ENCODE data around the gene TNIP2. TPM values are rescaled to one million over a fixed set of nuclear protein-coding genes. Genes with fewer than 3 reads are reported as not detected.

The TNIP2 gene
- total and polyA plus RNA-seq, 2 donors (not counting 3 experiments of a cell fraction or from before 2014, with no cell fraction given): 37.7 to 52.1 TPM

GRCh38 chr4:2743518-2744445 lies 12.4 kb downstream of the TNIP2 start:
- BruUV-seq (replicated peaks): no TSS peak
- no peak for FAIRE-seq

More at GRCh38 chr4:2743518-2744445, 12.4 kb downstream of the TNIP2 start:
- Histone ChIP-seq H2AFZ (ENCODE audit: low read depth, low read length) (no peak overlapping the region), H3K4me2 (ENCODE audit: insufficient read depth, low read length) (no peak overlapping the region), H3K9me3 (replicated peaks; ENCODE audit: control insufficient read depth, insufficient read depth, low read length) (no peaks in the 10 kb centered on the region), H3K27me3 (ENCODE audit: control insufficient read depth in 2 of 2, insufficient read depth in 2 of 2, low read length in 2 of 2) (no peaks in the 10 kb centered on the region), H3K9ac (replicated peaks; ENCODE audit: extremely low read depth, insufficient read depth, low read length) (no peak overlapping the region), H3K4me1 (ENCODE audit: control insufficient read depth, extremely low read depth, insufficient read depth, low read length) (peaks cover 20% of the 10 kb centered on the region), H3K4me3 (replicated peaks in 1 of 3; ENCODE audit: insufficient read depth in 1 of 3, low read depth in 1 of 3, low read length in 3 of 3) (no peak overlapping the region), H3K79me2 (ENCODE audit: control insufficient read depth, insufficient read depth, low read length) (no peaks in the 10 kb centered on the region), H3K9me1 (replicated peaks; ENCODE audit: control insufficient read depth, extremely low read depth, insufficient read depth, low read length) (no peaks in the 10 kb centered on the region), H3K36me3 (ENCODE audit: control insufficient read depth in 2 of 2, extremely low read depth in 1 of 2, insufficient read depth in 2 of 2, low read length in 2 of 2) (peaks cover 7 to 46% of the 10 kb centered on the region in 2 experiments), H4K20me1 (replicated peaks; ENCODE audit: control insufficient read depth, extremely low read depth, insufficient read depth, low read length) (no peaks in the 10 kb centered on the region), H3K27ac (ENCODE audit: insufficient read depth, low read depth, low read length) (no peak overlapping the region)
- TF ChIP-seq EZH2 (IDR thresholded peaks at IDR 0.05; ENCODE audit: borderline replicate concordance, low read depth, low read length, severe bottlenecking) (no peak), FOS (IDR thresholded peaks at IDR 0.05; ENCODE audit: borderline replicate concordance, insufficient read depth, low read length) (no peak), POLR2A (IDR thresholded peaks at IDR 0.05; ENCODE audit: low read depth, low read length) (no peak), GATA2 (IDR thresholded peaks at IDR 0.05; ENCODE audit: insufficient read depth, insufficient read length, low read depth, low read length) (no peak), POLR2AphosphoS5 (IDR thresholded peaks at IDR 0.05; ENCODE audit: insufficient read depth, low read depth, low read length) (no peak), MYC (IDR thresholded peaks at IDR 0.05; ENCODE audit: low read depth, low read length) (no peak), JUN (IDR thresholded peaks at IDR 0.05; ENCODE audit: borderline replicate concordance, insufficient read depth, insufficient read length, low read depth) (no peak), MAX (IDR thresholded peaks at IDR 0.05; ENCODE audit: insufficient read depth, insufficient read length) (no peak), CTCF (IDR thresholded peaks at IDR 0.05; ENCODE audit: extremely low read depth in 1 of 2, insufficient read depth in 1 of 2, low read depth in 1 of 2, low read length in 2 of 2) (no peak)
- dilution Hi-C loops (cut with MboI; ENCODE audit: extremely low pct_ligation_motif_present, low sequenced_read_pairs) (no loop called here), intact Hi-C loops (cut with micrococcal nuclease) (no loop called here)
- POLR2A ChIA-PET: no interaction called here
- CTCF ChIA-PET: no interaction called here
- no peak for DNase-seq (ENCODE audit: low read depth, low spot score)

All from endothelial cell of umbilical vein (primary cell).